ENCODE measurements around the gene TLE1. TPM values are rescaled to one million over a fixed set of nuclear protein-coding genes. Genes with fewer than 3 reads are reported as not detected.

Gene TLE1
- total RNA-seq, 1 experiment from 2014 or later = 97.7 TPM

DNA sequence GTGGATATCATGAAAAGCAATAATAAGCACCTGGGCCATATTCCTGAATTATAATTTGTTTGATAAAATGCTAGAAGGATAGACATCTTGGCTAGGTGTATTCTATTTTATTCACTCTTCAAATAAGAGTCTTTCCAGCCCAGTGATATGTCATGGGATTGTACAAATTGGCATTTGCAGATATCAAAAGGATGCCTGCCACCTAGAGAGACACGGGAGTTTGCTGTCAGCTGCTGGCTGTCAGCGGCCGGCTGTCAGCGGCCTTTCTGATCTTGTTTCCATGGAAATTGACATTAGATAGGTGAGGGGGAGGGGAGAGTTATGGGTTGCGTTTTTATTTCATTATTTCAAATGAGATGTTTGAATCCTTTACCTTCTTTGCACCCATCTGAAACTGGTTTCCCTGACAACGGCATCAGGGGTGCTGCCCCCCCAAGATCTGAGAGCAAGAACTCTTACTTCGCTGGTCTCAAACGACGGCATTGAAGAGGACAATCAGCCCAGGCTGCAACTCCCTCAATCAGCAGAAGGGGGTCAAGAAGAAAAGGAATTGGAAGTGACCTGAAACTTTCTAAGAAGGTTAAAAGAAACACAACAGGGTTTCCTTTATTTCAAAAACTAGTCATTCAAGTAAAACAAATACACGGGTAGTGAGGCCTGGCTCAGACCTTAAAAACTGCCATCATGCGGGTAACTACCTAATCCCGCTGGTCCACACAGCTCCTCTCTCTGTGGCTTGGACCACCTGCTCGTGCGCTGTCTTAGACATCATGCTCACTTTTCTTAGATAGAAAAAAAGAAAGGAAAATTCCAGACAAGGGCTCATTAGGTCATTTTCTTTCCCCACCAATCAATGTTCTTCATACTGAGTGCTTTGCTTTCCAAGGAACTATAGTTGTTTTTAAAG, 115.7 kb downstream of the TLE1 start:
- ChIA-PET CTCF (no interaction called here), POLR2A (no interaction called here)
- TF ChIP-seq GTF2I (CRISPR knock-in tag; conservative IDR thresholded peaks at IDR 0.05) (no peak), GRHL2 (CRISPR knock-in tag; IDR thresholded peaks at IDR 0.05; ENCODE audit: insufficient replicate concordance, severe bottlenecking) (no peak), CREM (CRISPR knock-in tag; IDR thresholded peaks at IDR 0.05) (no peak), SMAD4 (CRISPR knock-in tag; IDR thresholded peaks at IDR 0.05) (no peak), RELA (CRISPR knock-in tag; IDR thresholded peaks at IDR 0.05; ENCODE audit: borderline replicate concordance) (no peak), MYBL2 (CRISPR knock-in tag; IDR thresholded peaks at IDR 0.05) (no peak), JAZF1 (CRISPR knock-in tag; IDR thresholded peaks at IDR 0.05) (no peak), ZNF121 (CRISPR knock-in tag; IDR thresholded peaks at IDR 0.05) (no peak), KAT7 (CRISPR knock-in tag; IDR thresholded peaks at IDR 0.05; ENCODE audit: borderline replicate concordance) (no peak), OVOL2 (CRISPR knock-in tag; IDR thresholded peaks at IDR 0.05; ENCODE audit: borderline replicate concordance) (no peak), TEAD1 (CRISPR knock-in tag; IDR thresholded peaks at IDR 0.05) (no peak), FOXK1 (CRISPR knock-in tag; IDR thresholded peaks at IDR 0.05) (no peak)
- TF ChIP-seq, protein P1, sequence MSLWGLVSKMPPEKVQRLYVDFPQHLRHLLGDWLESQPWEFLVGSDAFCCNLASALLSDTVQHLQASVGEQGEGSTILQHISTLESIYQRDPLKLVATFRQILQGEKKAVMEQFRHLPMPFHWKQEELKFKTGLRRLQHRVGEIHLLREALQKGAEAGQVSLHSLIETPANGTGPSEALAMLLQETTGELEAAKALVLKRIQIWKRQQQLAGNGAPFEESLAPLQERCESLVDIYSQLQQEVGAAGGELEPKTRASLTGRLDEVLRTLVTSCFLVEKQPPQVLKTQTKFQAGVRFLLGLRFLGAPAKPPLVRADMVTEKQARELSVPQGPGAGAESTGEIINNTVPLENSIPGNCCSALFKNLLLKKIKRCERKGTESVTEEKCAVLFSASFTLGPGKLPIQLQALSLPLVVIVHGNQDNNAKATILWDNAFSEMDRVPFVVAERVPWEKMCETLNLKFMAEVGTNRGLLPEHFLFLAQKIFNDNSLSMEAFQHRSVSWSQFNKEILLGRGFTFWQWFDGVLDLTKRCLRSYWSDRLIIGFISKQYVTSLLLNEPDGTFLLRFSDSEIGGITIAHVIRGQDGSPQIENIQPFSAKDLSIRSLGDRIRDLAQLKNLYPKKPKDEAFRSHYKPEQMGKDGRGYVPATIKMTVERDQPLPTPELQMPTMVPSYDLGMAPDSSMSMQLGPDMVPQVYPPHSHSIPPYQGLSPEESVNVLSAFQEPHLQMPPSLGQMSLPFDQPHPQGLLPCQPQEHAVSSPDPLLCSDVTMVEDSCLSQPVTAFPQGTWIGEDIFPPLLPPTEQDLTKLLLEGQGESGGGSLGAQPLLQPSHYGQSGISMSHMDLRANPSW (CRISPR knock-in tag; conservative IDR thresholded peaks at IDR 0.05; ENCODE audit: low read depth) = no peak
- TF ChIP-seq, protein P2, sequence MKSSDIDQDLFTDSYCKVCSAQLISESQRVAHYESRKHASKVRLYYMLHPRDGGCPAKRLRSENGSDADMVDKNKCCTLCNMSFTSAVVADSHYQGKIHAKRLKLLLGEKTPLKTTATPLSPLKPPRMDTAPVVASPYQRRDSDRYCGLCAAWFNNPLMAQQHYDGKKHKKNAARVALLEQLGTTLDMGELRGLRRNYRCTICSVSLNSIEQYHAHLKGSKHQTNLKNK (CRISPR knock-in tag; IDR thresholded peaks at IDR 0.05) = no peak
- TF ChIP-seq, protein P3, sequence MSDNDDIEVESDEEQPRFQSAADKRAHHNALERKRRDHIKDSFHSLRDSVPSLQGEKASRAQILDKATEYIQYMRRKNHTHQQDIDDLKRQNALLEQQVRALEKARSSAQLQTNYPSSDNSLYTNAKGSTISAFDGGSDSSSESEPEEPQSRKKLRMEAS (CRISPR knock-in tag; IDR thresholded peaks at IDR 0.05) = no peak
- TF ChIP-seq, protein P4, sequence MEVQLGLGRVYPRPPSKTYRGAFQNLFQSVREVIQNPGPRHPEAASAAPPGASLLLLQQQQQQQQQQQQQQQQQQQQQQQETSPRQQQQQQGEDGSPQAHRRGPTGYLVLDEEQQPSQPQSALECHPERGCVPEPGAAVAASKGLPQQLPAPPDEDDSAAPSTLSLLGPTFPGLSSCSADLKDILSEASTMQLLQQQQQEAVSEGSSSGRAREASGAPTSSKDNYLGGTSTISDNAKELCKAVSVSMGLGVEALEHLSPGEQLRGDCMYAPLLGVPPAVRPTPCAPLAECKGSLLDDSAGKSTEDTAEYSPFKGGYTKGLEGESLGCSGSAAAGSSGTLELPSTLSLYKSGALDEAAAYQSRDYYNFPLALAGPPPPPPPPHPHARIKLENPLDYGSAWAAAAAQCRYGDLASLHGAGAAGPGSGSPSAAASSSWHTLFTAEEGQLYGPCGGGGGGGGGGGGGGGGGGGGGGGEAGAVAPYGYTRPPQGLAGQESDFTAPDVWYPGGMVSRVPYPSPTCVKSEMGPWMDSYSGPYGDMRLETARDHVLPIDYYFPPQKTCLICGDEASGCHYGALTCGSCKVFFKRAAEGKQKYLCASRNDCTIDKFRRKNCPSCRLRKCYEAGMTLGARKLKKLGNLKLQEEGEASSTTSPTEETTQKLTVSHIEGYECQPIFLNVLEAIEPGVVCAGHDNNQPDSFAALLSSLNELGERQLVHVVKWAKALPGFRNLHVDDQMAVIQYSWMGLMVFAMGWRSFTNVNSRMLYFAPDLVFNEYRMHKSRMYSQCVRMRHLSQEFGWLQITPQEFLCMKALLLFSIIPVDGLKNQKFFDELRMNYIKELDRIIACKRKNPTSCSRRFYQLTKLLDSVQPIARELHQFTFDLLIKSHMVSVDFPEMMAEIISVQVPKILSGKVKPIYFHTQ (CRISPR knock-in tag; IDR thresholded peaks at IDR 0.05) = no peak
- TF ChIP-seq, protein P5, sequence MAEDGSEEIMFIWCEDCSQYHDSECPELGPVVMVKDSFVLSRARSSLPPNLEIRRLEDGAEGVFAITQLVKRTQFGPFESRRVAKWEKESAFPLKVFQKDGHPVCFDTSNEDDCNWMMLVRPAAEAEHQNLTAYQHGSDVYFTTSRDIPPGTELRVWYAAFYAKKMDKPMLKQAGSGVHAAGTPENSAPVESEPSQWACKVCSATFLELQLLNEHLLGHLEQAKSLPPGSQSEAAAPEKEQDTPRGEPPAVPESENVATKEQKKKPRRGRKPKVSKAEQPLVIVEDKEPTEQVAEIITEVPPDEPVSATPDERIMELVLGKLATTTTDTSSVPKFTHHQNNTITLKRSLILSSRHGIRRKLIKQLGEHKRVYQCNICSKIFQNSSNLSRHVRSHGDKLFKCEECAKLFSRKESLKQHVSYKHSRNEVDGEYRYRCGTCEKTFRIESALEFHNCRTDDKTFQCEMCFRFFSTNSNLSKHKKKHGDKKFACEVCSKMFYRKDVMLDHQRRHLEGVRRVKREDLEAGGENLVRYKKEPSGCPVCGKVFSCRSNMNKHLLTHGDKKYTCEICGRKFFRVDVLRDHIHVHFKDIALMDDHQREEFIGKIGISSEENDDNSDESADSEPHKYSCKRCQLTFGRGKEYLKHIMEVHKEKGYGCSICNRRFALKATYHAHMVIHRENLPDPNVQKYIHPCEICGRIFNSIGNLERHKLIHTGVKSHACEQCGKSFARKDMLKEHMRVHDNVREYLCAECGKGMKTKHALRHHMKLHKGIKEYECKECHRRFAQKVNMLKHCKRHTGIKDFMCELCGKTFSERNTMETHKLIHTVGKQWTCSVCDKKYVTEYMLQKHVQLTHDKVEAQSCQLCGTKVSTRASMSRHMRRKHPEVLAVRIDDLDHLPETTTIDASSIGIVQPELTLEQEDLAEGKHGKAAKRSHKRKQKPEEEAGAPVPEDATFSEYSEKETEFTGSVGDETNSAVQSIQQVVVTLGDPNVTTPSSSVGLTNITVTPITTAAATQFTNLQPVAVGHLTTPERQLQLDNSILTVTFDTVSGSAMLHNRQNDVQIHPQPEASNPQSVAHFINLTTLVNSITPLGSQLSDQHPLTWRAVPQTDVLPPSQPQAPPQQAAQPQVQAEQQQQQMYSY (CRISPR knock-in tag; IDR thresholded peaks at IDR 0.05) = no peak
- TF ChIP-seq, protein P6, sequence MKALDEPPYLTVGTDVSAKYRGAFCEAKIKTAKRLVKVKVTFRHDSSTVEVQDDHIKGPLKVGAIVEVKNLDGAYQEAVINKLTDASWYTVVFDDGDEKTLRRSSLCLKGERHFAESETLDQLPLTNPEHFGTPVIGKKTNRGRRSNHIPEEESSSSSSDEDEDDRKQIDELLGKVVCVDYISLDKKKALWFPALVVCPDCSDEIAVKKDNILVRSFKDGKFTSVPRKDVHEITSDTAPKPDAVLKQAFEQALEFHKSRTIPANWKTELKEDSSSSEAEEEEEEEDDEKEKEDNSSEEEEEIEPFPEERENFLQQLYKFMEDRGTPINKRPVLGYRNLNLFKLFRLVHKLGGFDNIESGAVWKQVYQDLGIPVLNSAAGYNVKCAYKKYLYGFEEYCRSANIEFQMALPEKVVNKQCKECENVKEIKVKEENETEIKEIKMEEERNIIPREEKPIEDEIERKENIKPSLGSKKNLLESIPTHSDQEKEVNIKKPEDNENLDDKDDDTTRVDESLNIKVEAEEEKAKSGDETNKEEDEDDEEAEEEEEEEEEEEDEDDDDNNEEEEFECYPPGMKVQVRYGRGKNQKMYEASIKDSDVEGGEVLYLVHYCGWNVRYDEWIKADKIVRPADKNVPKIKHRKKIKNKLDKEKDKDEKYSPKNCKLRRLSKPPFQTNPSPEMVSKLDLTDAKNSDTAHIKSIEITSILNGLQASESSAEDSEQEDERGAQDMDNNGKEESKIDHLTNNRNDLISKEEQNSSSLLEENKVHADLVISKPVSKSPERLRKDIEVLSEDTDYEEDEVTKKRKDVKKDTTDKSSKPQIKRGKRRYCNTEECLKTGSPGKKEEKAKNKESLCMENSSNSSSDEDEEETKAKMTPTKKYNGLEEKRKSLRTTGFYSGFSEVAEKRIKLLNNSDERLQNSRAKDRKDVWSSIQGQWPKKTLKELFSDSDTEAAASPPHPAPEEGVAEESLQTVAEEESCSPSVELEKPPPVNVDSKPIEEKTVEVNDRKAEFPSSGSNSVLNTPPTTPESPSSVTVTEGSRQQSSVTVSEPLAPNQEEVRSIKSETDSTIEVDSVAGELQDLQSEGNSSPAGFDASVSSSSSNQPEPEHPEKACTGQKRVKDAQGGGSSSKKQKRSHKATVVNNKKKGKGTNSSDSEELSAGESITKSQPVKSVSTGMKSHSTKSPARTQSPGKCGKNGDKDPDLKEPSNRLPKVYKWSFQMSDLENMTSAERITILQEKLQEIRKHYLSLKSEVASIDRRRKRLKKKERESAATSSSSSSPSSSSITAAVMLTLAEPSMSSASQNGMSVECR (CRISPR knock-in tag; IDR thresholded peaks at IDR 0.05; ENCODE audit: borderline replicate concordance) = no peak
- H3K27ac Mint-ChIP-seq = peak overlapping the region; percentile 38; the same call in 1 of the 2 replicates
- H3K9me3 Mint-ChIP-seq = no peaks in the 10 kb centered on the region
- no peak for DNase-seq (ENCODE audit: low spot score)
- H3K36me3 Mint-ChIP-seq = peaks cover 8% of the 10 kb centered on the region; the same call in 1 of the 2 replicates
- no peaks in the 10 kb centered on the region for H3K27me3 Mint-ChIP-seq (ENCODE audit: low read depth)
- H3K4me1 Mint-ChIP-seq = peaks cover 29% of the 10 kb centered on the region
- H3K4me3 Mint-ChIP-seq = no peak overlapping the region
- ATAC-seq = peak; percentile 65
